ENCODE data around the gene NDUFS2.
A peak's percentile ranks its signal among the peaks of the same experiment; 100 is the strongest.

The NDUFS2 gene

DNA sequence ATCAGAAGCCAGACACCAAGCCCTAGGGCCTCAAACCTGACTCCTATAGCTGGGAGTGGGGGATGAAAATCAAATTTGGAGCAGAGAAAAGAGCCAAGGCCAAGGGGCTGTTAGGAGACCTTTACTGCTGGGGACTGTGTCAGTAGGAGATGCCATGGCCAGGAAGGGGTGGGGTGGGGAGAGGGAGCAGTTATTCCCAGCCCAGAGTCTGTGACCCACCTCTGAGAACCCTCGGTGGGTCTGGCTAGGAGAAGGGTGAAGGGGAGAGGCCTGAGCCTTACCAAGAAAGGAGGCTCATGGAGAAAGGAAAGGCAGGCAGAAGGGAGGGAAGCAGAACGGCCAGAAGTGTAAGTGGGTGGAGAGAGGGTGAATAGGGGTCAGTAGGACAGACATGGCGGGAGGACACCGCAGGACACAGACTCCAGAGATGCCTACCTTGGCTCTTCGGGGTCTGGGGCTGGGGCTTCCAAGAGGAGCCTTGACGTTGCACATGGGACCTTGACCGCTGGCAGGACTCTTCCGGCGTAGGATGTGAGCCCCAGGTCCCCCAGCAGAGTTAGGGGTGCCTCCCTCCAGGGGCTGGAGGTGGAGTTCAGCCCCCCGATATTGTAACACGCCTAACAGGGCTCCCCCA lies 4.5 kb upstream of the NDUFS2 start:
- H3K4me3 ChIP-seq (ENCODE audit: low read depth, low read length), result peak overlapping the region; percentile 32
- DNase-seq (ENCODE audit: low read depth, low spot score), result peak; percentile 42
- in situ Hi-C loops (cut with HindIII; ENCODE audit: low sequenced_read_pairs), result no loop called here
- TF ChIP-seq, protein P1, sequence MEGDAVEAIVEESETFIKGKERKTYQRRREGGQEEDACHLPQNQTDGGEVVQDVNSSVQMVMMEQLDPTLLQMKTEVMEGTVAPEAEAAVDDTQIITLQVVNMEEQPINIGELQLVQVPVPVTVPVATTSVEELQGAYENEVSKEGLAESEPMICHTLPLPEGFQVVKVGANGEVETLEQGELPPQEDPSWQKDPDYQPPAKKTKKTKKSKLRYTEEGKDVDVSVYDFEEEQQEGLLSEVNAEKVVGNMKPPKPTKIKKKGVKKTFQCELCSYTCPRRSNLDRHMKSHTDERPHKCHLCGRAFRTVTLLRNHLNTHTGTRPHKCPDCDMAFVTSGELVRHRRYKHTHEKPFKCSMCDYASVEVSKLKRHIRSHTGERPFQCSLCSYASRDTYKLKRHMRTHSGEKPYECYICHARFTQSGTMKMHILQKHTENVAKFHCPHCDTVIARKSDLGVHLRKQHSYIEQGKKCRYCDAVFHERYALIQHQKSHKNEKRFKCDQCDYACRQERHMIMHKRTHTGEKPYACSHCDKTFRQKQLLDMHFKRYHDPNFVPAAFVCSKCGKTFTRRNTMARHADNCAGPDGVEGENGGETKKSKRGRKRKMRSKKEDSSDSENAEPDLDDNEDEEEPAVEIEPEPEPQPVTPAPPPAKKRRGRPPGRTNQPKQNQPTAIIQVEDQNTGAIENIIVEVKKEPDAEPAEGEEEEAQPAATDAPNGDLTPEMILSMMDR (IDR thresholded peaks at IDR 0.05; ENCODE audit: low read depth, low read length), result no peak

DNA sequence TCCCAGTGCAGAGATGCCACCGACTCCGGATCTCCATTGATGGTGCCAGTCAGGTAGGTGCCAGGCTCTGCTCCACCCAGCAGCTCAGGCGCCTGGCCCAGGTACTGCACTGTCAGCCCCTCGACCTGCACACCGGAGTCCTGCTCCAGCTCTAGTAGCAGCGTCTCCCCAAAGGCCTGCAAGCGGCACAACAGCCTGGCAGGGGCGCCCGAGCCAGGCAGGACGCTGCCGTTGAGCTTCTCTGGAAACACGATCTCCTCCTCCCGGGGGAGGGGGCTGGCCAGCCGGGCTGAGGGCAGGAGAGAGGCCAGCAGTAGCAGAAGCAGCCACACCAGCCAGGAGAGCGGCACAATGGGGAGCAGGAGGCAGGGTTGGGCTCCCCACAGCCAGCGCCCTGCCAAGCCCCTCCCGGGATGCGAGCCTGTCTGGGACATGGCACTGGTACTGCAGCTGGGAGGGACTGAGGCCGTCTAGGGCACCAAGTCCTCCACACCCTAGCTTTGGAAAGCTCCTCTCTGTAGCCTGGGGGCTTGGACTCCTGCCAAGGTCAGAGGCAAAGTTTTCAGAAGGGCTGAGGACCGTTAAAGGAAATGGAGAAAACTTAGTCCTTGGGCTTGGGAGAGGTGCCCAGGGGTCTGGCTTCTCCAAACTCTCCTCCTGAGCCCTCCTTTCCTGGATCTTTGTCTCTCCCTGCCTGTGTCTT lies 3.8 kb upstream of the NDUFS2 start:
- TF ChIP-seq, protein P1 (IDR thresholded peaks at IDR 0.05; ENCODE audit: low read depth, low read length), result peak; percentile 18
- peak; percentile 39 for DNase-seq (ENCODE audit: low read depth, low spot score)
- in situ Hi-C loops (cut with HindIII; ENCODE audit: low sequenced_read_pairs), result no loop called here
- peak overlapping the region; percentile 32 for H3K4me3 ChIP-seq (ENCODE audit: low read depth, low read length)

DNA sequence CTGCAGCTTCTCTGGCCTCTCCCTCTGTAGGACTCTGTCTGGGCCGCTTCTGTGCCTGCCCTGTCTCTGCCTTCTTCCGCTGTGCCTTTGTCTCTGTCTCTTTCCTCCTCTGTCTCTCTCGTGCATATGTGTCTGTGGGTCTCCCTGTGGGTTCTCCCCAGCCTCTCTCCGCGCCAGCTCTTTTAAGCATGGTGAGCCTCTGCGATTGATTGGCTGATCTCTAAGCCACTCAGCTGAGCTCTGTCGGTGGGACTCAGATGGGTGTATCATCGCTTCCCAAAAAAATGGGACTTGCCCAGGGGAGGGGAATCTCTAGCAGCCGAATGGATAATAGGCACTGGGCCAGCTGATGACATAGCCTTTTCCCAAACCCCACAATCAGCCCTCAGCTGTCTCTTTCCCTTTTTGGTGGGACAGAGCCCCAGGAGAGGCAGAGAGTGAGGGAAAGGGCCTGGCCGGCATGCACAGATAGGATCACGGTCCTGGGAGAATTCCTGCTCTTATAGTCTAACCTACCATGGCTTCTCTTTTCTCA lies 3.2 kb upstream of the NDUFS2 start, which contains the start of gene ADAMTS4:
Gene ADAMTS4 (minus strand): TSS at position 158 of the 535 bp plus-strand sequence. CDS start 427 bp downstream, outside the sequence.
- peak within 1 kb of the TSS; percentile 32 for H3K4me3 ChIP-seq (ENCODE audit: low read depth, low read length)
- peak; percentile 46 for DNase-seq (ENCODE audit: low read depth, low spot score)
- TF ChIP-seq, protein P1 (IDR thresholded peaks at IDR 0.05; ENCODE audit: low read depth, low read length), result no peak
- in situ Hi-C loops (cut with HindIII; ENCODE audit: low sequenced_read_pairs), result no loop called here

DNA sequence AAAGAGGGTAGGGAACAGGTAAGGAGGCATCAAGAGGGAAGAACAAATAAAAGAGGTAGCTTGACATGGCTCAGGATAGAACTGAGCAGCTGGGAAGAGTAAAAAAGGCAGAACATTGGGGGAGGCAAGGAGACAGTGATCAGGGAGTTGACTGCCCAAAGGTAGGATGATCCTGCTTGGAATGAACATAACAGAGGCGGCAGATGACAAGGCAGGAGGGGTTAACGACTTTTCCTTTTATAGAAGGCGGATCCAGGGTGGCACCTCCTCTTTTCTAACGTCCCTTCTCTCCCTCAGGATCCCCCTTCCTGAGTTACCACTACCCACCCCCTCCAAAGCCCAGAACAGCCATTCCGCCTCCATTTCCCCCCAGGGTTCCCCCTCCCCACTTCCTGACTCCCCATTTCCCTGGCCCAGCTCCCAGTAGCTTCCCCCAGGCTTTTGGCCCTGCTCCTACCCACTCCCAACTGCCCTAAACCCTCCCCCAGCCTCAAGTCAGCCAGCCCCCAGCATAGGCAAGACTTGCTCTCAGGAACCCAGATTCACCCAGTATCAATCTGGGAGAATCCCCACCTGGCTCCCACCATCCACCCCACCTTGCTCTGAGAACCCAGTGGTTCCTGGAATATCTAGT lies 2.5 kb upstream of the NDUFS2 start:
- TF ChIP-seq, protein P1 (IDR thresholded peaks at IDR 0.05; ENCODE audit: low read depth, low read length), result no peak
- in situ Hi-C loops (cut with HindIII; ENCODE audit: low sequenced_read_pairs), result loop anchor here (25.0 kb wide), 1 partner anchor 163 kb away; the partner anchor contains the start of gene CFAP126
- DNase-seq (ENCODE audit: low read depth, low spot score), result no peak
- no peak overlapping the region for H3K4me3 ChIP-seq (ENCODE audit: low read depth, low read length)

DNA sequence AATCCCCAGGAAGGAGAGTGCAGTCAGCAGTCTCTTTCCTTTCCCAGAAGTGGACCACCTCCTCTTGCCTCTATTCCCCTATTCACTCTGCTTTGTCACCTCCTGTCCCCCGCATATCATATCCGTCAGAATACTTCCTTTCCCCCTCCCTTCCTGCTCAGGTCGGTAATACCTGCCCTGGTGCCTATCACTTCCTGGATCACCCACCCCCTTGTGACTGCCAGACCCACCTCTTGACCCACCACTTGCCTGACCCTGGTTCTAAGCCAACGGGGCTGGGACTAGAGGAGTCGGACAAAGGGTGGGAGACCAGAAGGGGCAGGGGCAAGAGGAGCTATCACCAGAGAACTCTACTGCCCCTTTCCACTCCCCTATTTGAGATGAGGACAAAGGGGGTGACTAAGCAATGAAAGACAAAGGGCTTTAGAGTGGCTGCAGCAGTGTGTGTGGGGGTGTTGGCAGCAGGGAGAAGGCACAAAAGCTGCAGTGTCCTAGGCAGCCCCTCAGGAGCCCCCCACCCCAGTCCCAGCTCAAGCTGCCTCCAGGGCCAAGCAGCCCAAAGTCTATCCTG lies 1.7 kb upstream of the NDUFS2 start:
- TF ChIP-seq, protein P1 (IDR thresholded peaks at IDR 0.05; ENCODE audit: low read depth, low read length), result no peak
- no peak overlapping the region for H3K4me3 ChIP-seq (ENCODE audit: low read depth, low read length)
- in situ Hi-C loops (cut with HindIII; ENCODE audit: low sequenced_read_pairs), result loop anchor here (25.0 kb wide), 1 partner anchor 162 kb away; the partner anchor contains the start of gene CFAP126
- no peak for DNase-seq (ENCODE audit: low read depth, low spot score)
